ENCODE measurements around the gene TMPRSS7. TPM values are rescaled to one million over a fixed set of nuclear protein-coding genes. Genes with fewer than 3 reads are reported as not detected.

TMPRSS7 gene
- total RNA-seq, 1 donor from 2014 or later, result not detected

DNA sequence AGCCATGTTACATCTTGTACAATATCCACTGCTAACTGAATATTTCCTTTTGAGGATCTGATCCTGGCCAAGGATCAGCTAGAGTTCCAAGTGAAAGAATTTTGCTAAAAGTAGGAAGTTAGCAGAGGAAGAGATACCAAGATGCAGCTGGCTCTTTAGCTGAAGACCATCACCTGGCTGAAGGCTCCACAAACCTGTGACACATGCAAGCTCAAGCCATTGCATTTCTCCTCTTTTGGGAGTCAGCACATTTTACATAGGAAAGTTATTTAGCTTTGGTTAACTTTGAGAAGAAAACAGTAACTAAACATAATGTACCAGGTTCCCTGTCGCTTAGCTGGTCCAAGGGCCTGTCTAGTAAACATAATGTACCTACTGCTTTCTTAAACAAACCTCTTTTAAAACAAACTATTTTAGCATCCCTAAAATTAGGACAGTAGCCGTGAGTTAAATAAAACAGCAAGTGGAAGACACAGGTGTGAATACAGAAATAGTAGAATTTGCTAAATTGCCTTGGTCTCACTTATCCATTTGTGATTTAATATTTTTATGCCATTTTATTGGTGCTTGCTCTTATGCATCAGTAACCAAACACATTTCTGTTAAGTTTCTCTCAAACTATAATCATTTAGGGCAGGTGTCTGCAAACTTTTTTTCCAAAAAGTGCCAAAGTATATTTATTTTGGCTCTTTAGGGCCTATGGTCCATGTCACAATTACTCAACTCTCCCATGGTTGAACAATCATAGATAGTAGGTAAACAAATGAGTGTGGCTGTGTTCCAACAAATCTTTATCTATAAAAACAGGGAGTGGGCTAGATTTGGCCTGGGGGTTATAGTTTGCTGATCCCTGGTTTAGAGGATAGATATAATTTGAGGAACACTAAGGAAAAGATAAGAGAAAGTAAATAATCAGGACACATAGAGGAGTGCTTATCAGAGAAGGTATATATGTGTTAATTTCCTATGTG is 87.3 kb downstream of the TMPRSS7 start:
- TF ChIP-seq, protein P1, sequence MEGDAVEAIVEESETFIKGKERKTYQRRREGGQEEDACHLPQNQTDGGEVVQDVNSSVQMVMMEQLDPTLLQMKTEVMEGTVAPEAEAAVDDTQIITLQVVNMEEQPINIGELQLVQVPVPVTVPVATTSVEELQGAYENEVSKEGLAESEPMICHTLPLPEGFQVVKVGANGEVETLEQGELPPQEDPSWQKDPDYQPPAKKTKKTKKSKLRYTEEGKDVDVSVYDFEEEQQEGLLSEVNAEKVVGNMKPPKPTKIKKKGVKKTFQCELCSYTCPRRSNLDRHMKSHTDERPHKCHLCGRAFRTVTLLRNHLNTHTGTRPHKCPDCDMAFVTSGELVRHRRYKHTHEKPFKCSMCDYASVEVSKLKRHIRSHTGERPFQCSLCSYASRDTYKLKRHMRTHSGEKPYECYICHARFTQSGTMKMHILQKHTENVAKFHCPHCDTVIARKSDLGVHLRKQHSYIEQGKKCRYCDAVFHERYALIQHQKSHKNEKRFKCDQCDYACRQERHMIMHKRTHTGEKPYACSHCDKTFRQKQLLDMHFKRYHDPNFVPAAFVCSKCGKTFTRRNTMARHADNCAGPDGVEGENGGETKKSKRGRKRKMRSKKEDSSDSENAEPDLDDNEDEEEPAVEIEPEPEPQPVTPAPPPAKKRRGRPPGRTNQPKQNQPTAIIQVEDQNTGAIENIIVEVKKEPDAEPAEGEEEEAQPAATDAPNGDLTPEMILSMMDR (IDR thresholded peaks at IDR 0.05; ENCODE audit: unreplicated experiment), result no peak
- H3K27ac Mint-ChIP-seq, result no peak overlapping the region
- peaks cover 14% of the 10 kb centered on the region for H3K36me3 Mint-ChIP-seq (ENCODE audit: insufficient read depth)
- no peak overlapping the region for H3K4me3 Mint-ChIP-seq (ENCODE audit: low read depth)
- no peaks in the 10 kb centered on the region for H3K27me3 Mint-ChIP-seq
- H3K4me1 Mint-ChIP-seq (ENCODE audit: low read depth), result peaks cover 20% of the 10 kb centered on the region
- no peak for DNase-seq (ENCODE audit: low spot score, unreplicated experiment)
- no peaks in the 10 kb centered on the region for H3K9me3 Mint-ChIP-seq (ENCODE audit: low read depth)

DNA sequence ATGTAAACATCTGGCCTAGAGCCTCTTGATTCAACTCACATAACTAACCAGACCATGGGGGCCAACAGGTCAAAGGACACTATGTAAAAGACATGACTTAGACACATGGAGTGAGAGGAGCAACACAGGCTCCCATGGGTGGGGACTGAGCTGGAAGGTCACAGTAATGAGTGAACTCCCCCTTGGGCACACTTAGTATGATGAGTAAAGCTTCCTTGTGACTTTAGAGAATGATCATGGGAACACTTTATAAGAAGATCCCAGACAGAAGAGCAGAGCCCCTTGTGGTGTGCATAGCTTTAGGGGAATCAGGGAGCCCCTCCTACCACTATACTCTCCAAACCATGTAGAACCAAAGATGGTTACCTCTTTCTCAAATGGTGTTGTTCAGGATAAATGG is 88.3 kb downstream of the TMPRSS7 start:
- peaks cover 9% of the 10 kb centered on the region for H3K36me3 Mint-ChIP-seq (ENCODE audit: insufficient read depth)
- H3K9me3 Mint-ChIP-seq (ENCODE audit: low read depth), result no peaks in the 10 kb centered on the region
- no peak for DNase-seq (ENCODE audit: low spot score, unreplicated experiment)
- no peaks in the 10 kb centered on the region for H3K27me3 Mint-ChIP-seq
- H3K4me1 Mint-ChIP-seq (ENCODE audit: low read depth), result peaks cover 21% of the 10 kb centered on the region
- TF ChIP-seq, protein P1 (IDR thresholded peaks at IDR 0.05; ENCODE audit: unreplicated experiment), result no peak
- no peak overlapping the region for H3K4me3 Mint-ChIP-seq (ENCODE audit: low read depth)
- H3K27ac Mint-ChIP-seq, result no peak overlapping the region

DNA sequence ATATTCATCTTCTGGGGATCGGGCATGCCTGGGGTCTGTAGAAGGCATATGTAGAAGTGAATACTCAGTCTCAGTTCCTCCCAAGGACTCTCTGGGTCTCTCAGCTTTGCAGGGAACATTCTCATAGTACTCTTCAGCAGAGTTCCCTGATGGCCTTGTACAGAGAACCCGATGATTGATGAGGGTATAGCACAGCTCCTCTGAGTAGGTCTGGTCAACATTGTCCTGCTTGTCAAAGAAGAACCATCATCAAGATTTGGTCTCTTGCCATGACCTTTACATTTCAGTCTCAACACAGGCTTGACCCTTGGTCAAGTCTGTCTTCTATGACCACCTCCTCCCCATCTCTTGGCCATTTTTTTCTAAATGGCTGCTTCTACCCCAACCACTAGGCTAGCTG is 89.0 kb downstream of the TMPRSS7 start:
- Mint-ChIP-seq H3K9me3 (ENCODE audit: low read depth) (no peaks in the 10 kb centered on the region), H3K4me1 (ENCODE audit: low read depth) (peaks cover 21% of the 10 kb centered on the region), H3K4me3 (ENCODE audit: low read depth) (no peak overlapping the region), H3K27ac (no peak overlapping the region), H3K27me3 (no peaks in the 10 kb centered on the region), H3K36me3 (ENCODE audit: insufficient read depth) (peaks cover 8% of the 10 kb centered on the region)
- no peak for DNase-seq (ENCODE audit: low spot score, unreplicated experiment)
- TF ChIP-seq, protein P1 (IDR thresholded peaks at IDR 0.05; ENCODE audit: unreplicated experiment), result no peak

DNA sequence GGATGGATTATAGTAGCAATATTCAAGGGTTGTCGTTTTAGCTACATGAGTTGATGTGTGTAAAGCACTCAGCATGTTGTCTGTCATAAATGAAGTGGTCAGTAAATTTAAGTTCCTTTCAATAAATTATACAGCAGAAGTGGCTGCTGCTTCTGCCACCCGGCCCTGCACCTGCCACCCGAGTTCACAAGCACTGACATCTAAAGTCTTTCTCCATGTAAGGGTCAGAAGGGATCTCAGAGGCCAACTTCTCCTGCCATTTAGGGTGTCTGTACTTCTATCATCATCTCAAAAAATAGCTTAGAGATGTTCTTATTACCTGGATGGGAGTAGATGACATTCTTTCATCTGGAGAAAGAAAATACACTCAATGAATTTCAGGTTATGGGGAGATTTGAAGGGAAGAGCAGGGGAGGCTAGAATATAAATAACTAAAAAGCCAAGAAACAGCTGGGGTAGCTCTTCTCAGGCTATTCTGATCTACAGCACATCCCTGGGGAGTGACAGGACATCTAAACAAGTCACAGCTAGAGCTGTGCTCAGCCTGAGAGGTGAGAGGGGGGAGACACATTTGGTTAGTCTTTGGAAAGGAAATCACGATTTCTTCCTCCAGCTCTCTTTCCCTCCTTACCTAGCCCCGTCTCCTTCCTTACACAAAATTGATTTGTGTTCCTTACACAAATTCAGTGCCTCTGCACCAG is 90.5 kb downstream of the TMPRSS7 start:
- Mint-ChIP-seq H3K27ac (peak overlapping the region; percentile 14), H3K36me3 (ENCODE audit: insufficient read depth) (peaks cover 4% of the 10 kb centered on the region), H3K4me1 (ENCODE audit: low read depth) (peaks cover 23% of the 10 kb centered on the region), H3K4me3 (ENCODE audit: low read depth) (no peak overlapping the region), H3K9me3 (ENCODE audit: low read depth) (no peaks in the 10 kb centered on the region), H3K27me3 (no peaks in the 10 kb centered on the region)
- DNase-seq (ENCODE audit: low spot score, unreplicated experiment), result no peak
- TF ChIP-seq, protein P1 (IDR thresholded peaks at IDR 0.05; ENCODE audit: unreplicated experiment), result no peak

DNA sequence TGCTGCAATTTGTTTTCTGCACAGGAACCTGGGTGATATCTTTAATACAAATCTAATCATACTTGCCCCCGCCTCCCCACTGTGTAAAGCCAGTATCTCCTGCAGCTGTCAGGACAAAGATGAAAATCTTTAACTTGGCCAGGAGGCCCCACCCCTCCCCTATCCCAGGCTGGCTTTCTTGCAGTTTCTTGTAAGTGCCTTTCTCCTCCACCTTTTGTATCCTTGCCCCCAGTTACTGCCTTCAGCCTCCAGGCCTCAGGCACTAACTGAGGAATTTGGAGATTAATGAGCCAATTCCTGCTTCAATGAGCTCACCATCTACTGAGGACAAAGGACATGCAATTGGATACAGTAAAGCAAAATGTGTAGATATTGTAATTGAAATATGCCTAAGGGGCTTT is 92.0 kb downstream of the TMPRSS7 start:
- Mint-ChIP-seq H3K4me1 (ENCODE audit: low read depth) (peaks cover 23% of the 10 kb centered on the region), H3K4me3 (ENCODE audit: low read depth) (no peak overlapping the region)
- no peak for DNase-seq (ENCODE audit: low spot score, unreplicated experiment)

More for the DNA sequence above, 92.0 kb downstream of the TMPRSS7 start:
- TF ChIP-seq, protein P1 (IDR thresholded peaks at IDR 0.05; ENCODE audit: unreplicated experiment), result no peak
- H3K36me3 Mint-ChIP-seq (ENCODE audit: insufficient read depth), result peaks cover 7% of the 10 kb centered on the region
- H3K9me3 Mint-ChIP-seq (ENCODE audit: low read depth), result no peaks in the 10 kb centered on the region
- no peak overlapping the region for H3K27ac Mint-ChIP-seq
- no peaks in the 10 kb centered on the region for H3K27me3 Mint-ChIP-seq
